HEK293 (cell line): ENCODE measurements around the gene BCL2A1.

Experiments used
- CTCF ChIP-seq: fragments of 450-650 bp; formaldehyde crosslinking; IDR thresholded peaks from 2 replicates; pipeline ENCODE4 v1.5.1; 2016; ENCODE audit warnings: missing biosample characterization, missing genetic modification characterization
- EGR2 ChIP-seq: fragments of 450-650 bp; formaldehyde crosslinking; IDR thresholded peaks from 2 replicates; pipeline ENCODE4 v1.5.1; 2016; ENCODE audit warnings: low read depth, missing biosample characterization, missing genetic modification characterization
- ZBTB21 ChIP-seq: fragments of 450-650 bp; formaldehyde crosslinking; IDR thresholded peaks from 2 replicates; pipeline ENCODE4 v1.5.1; 2017; ENCODE audit warnings: missing biosample characterization, missing genetic modification characterization
- ZBTB7A ChIP-seq: fragments of 450-650 bp; formaldehyde crosslinking; IDR thresholded peaks from 2 replicates; pipeline ENCODE4 v1.5.1; 2016; ENCODE audit warnings: low read depth, missing biosample characterization, missing genetic modification characterization
- ZNF19 ChIP-seq: fragments of 450-650 bp; formaldehyde crosslinking; IDR thresholded peaks from 2 replicates; pipeline ENCODE4; 2016; ENCODE audit warnings: missing biosample characterization, missing genetic modification characterization, low read depth
- ZNF311 ChIP-seq: fragments of 450-650 bp; formaldehyde crosslinking; IDR thresholded peaks from 2 replicates; pipeline ENCODE4 v1.5.1; 2017; ENCODE audit warnings: missing biosample characterization, missing genetic modification characterization, borderline replicate concordance
- ZNF488 ChIP-seq: fragments of 450-650 bp; formaldehyde crosslinking; IDR thresholded peaks from 2 replicates; pipeline ENCODE4 v1.5.1; 2016; ENCODE audit warnings: missing biosample characterization, missing genetic modification characterization
- ZNF548 ChIP-seq: fragments of 450-650 bp; formaldehyde crosslinking; IDR thresholded peaks from 2 replicates; pipeline ENCODE4 v1.5.1; 2016; ENCODE audit warnings: missing biosample characterization, missing genetic modification characterization
- ZNF555 ChIP-seq: fragments of 450-650 bp; formaldehyde crosslinking; conservative IDR thresholded peaks from 2 replicates; pipeline ENCODE4 v1.5.1; 2017; ENCODE audit warnings: missing biosample characterization, mild to moderate bottlenecking, missing genetic modification characterization, inconsistent platforms
- TF ChIP-seq, protein P1 (sequence below): fragments of 450-650 bp; formaldehyde crosslinking; IDR thresholded peaks from 2 replicates; pipeline ENCODE4 v1.5.1; 2016; ENCODE audit warnings: missing biosample characterization, missing genetic modification characterization
- TF ChIP-seq, protein P2 (sequence below): fragments of 450-650 bp; formaldehyde crosslinking; IDR thresholded peaks from 2 replicates; pipeline ENCODE4; 2016; ENCODE audit warnings: missing biosample characterization, missing genetic modification characterization
- TF ChIP-seq, protein P3 (sequence below): fragments of 450-650 bp; formaldehyde crosslinking; IDR thresholded peaks from 2 replicates; pipeline ENCODE4 v1.5.1; 2016; ENCODE audit warnings: missing biosample characterization, missing genetic modification characterization

GRCh38 chr15:80019168-80019745 is 48.3 kb upstream of the BCL2A1 start:
- TF ChIP-seq, protein P1, sequence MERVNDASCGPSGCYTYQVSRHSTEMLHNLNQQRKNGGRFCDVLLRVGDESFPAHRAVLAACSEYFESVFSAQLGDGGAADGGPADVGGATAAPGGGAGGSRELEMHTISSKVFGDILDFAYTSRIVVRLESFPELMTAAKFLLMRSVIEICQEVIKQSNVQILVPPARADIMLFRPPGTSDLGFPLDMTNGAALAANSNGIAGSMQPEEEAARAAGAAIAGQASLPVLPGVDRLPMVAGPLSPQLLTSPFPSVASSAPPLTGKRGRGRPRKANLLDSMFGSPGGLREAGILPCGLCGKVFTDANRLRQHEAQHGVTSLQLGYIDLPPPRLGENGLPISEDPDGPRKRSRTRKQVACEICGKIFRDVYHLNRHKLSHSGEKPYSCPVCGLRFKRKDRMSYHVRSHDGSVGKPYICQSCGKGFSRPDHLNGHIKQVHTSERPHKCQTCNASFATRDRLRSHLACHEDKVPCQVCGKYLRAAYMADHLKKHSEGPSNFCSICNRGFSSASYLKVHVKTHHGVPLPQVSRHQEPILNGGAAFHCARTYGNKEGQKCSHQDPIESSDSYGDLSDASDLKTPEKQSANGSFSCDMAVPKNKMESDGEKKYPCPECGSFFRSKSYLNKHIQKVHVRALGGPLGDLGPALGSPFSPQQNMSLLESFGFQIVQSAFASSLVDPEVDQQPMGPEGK (tag by site-specific recombination), result no peak
- TF ChIP-seq EGR2 (tag by site-specific recombination), result no peak
- TF ChIP-seq, protein P2, sequence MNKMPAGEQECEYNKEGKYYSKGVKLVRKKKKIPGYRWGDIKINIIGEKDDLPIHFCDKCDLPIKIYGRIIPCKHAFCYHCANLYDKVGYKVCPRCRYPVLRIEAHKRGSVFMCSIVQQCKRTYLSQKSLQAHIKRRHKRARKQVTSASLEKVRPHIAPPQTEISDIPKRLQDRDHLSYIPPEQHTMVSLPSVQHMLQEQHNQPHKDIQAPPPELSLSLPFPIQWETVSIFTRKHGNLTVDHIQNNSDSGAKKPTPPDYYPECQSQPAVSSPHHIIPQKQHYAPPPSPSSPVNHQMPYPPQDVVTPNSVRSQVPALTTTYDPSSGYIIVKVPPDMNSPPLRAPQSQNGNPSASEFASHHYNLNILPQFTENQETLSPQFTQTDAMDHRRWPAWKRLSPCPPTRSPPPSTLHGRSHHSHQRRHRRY, result no peak
- no peak for TF ChIP-seq ZNF548 (tag by site-specific recombination)
- no peak for TF ChIP-seq CTCF (tag by site-specific recombination)
- no peak for TF ChIP-seq ZBTB7A (tag by site-specific recombination)
- no peak for TF ChIP-seq ZBTB21
- TF ChIP-seq ZNF311, result no peak
- TF ChIP-seq ZNF19 (tag by site-specific recombination), result no peak
- no peak for TF ChIP-seq ZNF555 (tag by site-specific recombination)
- TF ChIP-seq, protein P3, sequence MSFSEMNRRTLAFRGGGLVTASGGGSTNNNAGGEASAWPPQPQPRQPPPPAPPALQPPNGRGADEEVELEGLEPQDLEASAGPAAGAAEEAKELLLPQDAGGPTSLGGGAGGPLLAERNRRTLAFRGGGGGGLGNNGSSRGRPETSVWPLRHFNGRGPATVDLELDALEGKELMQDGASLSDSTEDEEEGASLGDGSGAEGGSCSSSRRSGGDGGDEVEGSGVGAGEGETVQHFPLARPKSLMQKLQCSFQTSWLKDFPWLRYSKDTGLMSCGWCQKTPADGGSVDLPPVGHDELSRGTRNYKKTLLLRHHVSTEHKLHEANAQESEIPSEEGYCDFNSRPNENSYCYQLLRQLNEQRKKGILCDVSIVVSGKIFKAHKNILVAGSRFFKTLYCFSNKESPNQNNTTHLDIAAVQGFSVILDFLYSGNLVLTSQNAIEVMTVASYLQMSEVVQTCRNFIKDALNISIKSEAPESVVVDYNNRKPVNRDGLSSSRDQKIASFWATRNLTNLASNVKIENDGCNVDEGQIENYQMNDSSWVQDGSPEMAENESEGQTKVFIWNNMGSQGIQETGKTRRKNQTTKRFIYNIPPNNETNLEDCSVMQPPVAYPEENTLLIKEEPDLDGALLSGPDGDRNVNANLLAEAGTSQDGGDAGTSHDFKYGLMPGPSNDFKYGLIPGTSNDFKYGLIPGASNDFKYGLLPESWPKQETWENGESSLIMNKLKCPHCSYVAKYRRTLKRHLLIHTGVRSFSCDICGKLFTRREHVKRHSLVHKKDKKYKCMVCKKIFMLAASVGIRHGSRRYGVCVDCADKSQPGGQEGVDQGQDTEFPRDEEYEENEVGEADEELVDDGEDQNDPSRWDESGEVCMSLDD (tag by site-specific recombination), result no peak
- TF ChIP-seq ZNF488 (tag by site-specific recombination), result no peak
